ENCODE data around the gene TTLL5.

TTLL5 gene

DNA sequence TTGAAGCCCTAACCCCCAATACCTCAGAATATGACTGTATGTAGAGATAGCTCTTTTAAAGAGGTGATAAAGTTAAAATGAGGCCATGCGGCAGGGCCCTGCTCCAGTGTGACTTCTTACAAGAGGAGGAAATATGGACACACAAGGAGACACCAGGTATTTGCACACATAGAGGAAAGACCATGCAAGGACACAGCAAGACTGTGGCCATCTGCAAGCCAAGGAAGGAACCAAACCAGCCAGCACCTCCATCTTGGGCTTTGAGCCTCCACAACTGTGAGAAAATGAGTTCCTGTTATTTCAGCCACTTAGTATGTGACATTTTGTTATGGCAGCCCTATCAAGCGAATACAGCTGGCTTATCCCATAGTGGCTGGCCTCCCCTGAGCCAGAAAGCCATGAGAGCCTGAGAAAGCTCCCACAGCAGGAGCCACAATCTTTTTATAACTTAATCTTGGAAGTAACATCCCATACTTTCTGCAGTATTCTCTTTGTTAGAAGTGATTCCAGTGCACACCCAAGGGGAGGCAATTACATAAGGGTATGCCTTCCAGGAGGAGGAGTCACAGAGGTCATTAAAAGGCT lies 272.8 kb downstream of the TTLL5 start:
- H3K4me3 ChIP-seq (ENCODE audit: low read depth, low read length) = no peak overlapping the region
- no peaks in the 10 kb centered on the region; the same call in 1 of the 2 replicates for H3K4me1 ChIP-seq (ENCODE audit: control insufficient read depth, insufficient read depth, low read length)
- H3K9me3 ChIP-seq (ENCODE audit: control insufficient read depth, insufficient read depth, low read depth, low read length) = no peaks in the 10 kb centered on the region
- no peaks in the 10 kb centered on the region for H3K27me3 ChIP-seq (ENCODE audit: control insufficient read depth, insufficient read depth, low read length)
- no peak overlapping the region for H3K27ac ChIP-seq (ENCODE audit: low read depth, low read length)
- no peak overlapping the region for H3K9ac ChIP-seq (ENCODE audit: low read length)
- H3K36me3 ChIP-seq (ENCODE audit: control insufficient read depth, insufficient read depth, low read length) = no peaks in the 10 kb centered on the region

DNA sequence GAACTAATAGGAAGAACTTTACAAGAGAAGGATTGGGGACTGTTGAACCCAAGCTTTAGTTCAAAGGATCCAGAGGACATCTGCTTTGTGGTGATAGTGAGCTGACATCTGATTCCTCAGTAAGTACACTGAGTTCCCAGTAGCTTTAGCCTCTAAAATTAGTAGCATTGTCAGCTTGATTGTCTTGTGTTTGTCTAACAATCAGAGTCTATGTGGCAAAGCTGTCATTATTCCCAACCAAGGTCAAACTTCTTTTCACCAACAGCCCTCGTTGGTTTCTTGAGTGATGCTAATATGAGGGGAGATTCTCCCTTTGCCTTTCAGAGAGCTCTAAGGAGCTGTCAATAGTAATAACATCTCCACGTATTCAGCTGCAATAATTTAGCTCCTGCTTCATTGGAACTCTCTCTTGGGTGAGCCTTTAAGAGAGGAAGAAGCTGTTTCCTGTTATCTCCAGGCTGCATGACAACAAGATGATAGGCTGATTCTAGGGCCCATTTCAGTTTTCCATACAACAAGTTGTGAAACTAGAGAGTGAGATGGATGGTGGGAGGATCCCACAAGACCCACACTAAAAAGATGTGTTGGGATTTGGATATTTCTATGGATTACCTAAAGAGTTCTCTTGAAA lies 274.1 kb downstream of the TTLL5 start:
- no peak overlapping the region for H3K4me3 ChIP-seq (ENCODE audit: low read depth, low read length)
- H3K4me1 ChIP-seq (ENCODE audit: control insufficient read depth, insufficient read depth, low read length) = no peaks in the 10 kb centered on the region; the same call in 1 of the 2 replicates
- H3K9ac ChIP-seq (ENCODE audit: low read length) = no peak overlapping the region
- no peaks in the 10 kb centered on the region for H3K9me3 ChIP-seq (ENCODE audit: control insufficient read depth, insufficient read depth, low read depth, low read length)
- H3K36me3 ChIP-seq (ENCODE audit: control insufficient read depth, insufficient read depth, low read length) = no peaks in the 10 kb centered on the region
- H3K27me3 ChIP-seq (ENCODE audit: control insufficient read depth, insufficient read depth, low read length) = no peaks in the 10 kb centered on the region
- H3K27ac ChIP-seq (ENCODE audit: low read depth, low read length) = no peak overlapping the region

DNA sequence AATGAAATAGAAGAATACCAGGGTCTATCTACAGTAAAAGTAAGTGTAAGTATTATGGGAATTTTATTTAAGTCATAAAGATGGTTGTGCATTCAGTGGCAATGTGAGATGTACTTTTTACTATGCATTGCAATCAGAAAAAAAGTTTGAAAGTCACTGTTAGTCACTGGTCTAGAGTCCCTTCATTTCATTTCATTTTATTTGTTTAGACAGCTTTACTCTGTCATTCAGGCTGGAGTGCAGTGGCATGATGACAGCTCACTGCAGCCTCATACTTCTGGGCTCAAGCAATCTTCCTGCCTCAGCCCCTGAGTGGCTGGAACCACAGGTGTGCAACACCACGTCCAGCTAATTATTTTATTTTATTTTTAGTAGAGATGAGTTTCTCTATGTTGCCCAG lies 278.2 kb downstream of the TTLL5 start:
- no peaks in the 10 kb centered on the region for H3K9me3 ChIP-seq (ENCODE audit: control insufficient read depth, insufficient read depth, low read depth, low read length)
- no peaks in the 10 kb centered on the region for H3K27me3 ChIP-seq (ENCODE audit: control insufficient read depth, insufficient read depth, low read length)
- H3K4me1 ChIP-seq (ENCODE audit: control insufficient read depth, insufficient read depth, low read length) = no peaks in the 10 kb centered on the region; the same call in 1 of the 2 replicates
- no peak overlapping the region for H3K27ac ChIP-seq (ENCODE audit: low read depth, low read length)
- no peak overlapping the region for H3K4me3 ChIP-seq (ENCODE audit: low read depth, low read length)
- no peaks in the 10 kb centered on the region for H3K36me3 ChIP-seq (ENCODE audit: control insufficient read depth, insufficient read depth, low read length)
- no peak overlapping the region for H3K9ac ChIP-seq (ENCODE audit: low read length)

DNA sequence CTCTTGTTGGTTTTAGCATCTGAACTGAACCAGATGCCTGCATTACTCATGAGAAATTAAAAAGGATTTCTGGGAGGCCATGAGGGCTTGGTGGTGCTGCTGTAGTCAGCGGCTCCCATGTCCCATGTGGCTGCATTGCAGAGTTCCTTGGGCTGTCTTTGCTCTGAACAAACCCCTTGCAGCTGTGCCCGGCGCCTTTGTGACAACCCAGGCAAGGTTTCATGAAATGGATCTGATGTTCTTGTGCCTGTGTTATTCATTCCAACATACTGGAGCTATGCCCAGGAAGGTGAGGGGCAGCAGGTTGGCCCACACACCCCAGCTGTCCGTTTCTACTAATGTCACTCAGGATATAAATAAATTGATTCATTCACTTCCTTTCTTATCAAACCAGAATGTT lies 280.0 kb downstream of the TTLL5 start:
- no peaks in the 10 kb centered on the region for H3K9me3 ChIP-seq (ENCODE audit: control insufficient read depth, insufficient read depth, low read depth, low read length)
- H3K4me1 ChIP-seq (ENCODE audit: control insufficient read depth, insufficient read depth, low read length) = no peaks in the 10 kb centered on the region; the same call in 1 of the 2 replicates
- no peak overlapping the region for H3K9ac ChIP-seq (ENCODE audit: low read length)
- H3K4me3 ChIP-seq (ENCODE audit: low read depth, low read length) = no peak overlapping the region
- H3K36me3 ChIP-seq (ENCODE audit: control insufficient read depth, insufficient read depth, low read length) = no peaks in the 10 kb centered on the region
- no peak overlapping the region for H3K27ac ChIP-seq (ENCODE audit: low read depth, low read length)
- H3K27me3 ChIP-seq (ENCODE audit: control insufficient read depth, insufficient read depth, low read length) = no peaks in the 10 kb centered on the region

DNA sequence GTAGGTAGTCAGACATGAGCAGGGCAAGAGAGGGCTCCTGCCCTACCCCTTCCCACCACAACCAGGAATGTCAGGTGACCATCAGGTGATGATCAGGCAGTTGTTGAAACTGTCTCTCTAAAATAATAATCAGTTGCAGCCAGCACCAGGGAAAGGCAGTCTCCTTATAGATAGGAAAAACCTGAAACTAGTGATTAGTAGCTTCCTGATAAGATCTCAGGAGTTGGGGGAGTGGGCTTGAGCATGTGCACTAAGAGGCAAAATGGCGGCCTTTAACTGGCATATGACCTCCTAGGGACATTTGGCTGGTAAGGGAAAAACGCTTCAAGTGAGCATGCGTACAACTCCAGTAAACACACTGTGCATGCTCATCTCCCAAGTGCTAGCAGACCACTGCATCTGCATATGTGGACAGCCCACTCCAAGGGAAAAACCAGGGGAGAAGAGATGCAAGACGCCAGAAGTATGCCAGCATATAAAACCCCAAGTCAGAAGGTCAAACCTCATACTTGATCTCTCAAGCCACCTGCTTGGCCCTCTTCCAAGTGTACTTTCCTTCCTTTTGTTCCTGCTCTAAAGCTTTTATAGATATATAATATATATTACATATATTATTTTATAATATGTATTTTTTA lies 283.7 kb downstream of the TTLL5 start:
- Histone ChIP-seq H3K9me3 (ENCODE audit: control insufficient read depth, insufficient read depth, low read depth, low read length) (no peaks in the 10 kb centered on the region), H3K9ac (ENCODE audit: low read length) (no peak overlapping the region), H3K4me1 (ENCODE audit: control insufficient read depth, insufficient read depth, low read length) (no peaks in the 10 kb centered on the region), H3K27me3 (ENCODE audit: control insufficient read depth, insufficient read depth, low read length) (no peaks in the 10 kb centered on the region), H3K36me3 (ENCODE audit: control insufficient read depth, insufficient read depth, low read length) (no peaks in the 10 kb centered on the region), H3K27ac (ENCODE audit: low read depth, low read length) (no peak overlapping the region), H3K4me3 (ENCODE audit: low read depth, low read length) (no peak overlapping the region)

DNA sequence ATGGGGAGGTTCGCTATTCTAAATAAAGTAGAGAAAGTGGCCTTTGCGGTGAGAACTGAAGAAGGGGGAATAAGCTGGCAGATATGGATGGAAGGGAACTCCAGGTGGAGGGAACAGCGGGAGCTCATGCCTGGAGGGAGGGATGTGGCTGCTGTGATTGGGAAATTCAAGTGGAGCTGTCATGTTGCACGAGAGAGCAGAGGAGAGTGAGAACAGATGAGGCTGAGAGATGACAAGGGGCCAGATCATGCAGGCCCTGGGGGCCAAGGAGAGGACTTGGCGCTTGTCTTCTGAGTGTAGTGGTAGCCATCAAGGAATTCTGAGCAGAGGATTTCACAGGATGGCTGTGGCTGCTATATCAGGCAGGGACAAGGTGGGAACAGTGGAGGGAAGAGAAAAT lies 285.7 kb downstream of the TTLL5 start:
- no peak overlapping the region for H3K9ac ChIP-seq (ENCODE audit: low read length)

DNA sequence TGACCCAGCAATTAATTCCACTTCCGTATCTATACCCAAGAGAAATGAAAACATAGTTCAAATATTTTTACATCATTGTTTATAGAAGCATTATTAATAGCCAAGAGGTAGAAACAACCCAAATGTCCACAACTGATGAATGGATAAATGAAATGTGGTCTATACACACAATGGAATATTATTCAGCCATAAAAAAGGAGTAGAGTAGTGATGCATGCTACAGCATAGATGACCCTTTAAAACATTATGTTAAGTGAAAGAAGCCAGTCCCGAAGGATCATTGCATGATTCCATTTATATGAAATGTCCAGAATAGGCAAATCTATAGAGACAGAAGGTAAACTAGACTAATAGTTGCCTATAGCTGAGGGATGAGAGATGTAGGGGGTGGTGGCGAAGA lies 291.4 kb downstream of the TTLL5 start:
- H3K9me3 ChIP-seq (ENCODE audit: control insufficient read depth, insufficient read depth, low read depth, low read length) = no peaks in the 10 kb centered on the region
- no peak overlapping the region for H3K4me3 ChIP-seq (ENCODE audit: low read depth, low read length)
- H3K27ac ChIP-seq (ENCODE audit: low read depth, low read length) = no peak overlapping the region
- no peaks in the 10 kb centered on the region for H3K27me3 ChIP-seq (ENCODE audit: control insufficient read depth, insufficient read depth, low read length)
- no peak overlapping the region for H3K9ac ChIP-seq (ENCODE audit: low read length)
- no peaks in the 10 kb centered on the region for H3K4me1 ChIP-seq (ENCODE audit: control insufficient read depth, insufficient read depth, low read length)
- no peaks in the 10 kb centered on the region for H3K36me3 ChIP-seq (ENCODE audit: control insufficient read depth, insufficient read depth, low read length)

More for the DNA sequence above, 285.7 kb downstream of the TTLL5 start:
- Histone ChIP-seq H3K27me3 (ENCODE audit: control insufficient read depth, insufficient read depth, low read length) (no peaks in the 10 kb centered on the region), H3K4me1 (ENCODE audit: control insufficient read depth, insufficient read depth, low read length) (no peaks in the 10 kb centered on the region), H3K27ac (ENCODE audit: low read depth, low read length) (no peak overlapping the region), H3K4me3 (ENCODE audit: low read depth, low read length) (no peak overlapping the region), H3K9me3 (ENCODE audit: control insufficient read depth, insufficient read depth, low read depth, low read length) (no peaks in the 10 kb centered on the region), H3K36me3 (ENCODE audit: control insufficient read depth, insufficient read depth, low read length) (no peaks in the 10 kb centered on the region)

DNA sequence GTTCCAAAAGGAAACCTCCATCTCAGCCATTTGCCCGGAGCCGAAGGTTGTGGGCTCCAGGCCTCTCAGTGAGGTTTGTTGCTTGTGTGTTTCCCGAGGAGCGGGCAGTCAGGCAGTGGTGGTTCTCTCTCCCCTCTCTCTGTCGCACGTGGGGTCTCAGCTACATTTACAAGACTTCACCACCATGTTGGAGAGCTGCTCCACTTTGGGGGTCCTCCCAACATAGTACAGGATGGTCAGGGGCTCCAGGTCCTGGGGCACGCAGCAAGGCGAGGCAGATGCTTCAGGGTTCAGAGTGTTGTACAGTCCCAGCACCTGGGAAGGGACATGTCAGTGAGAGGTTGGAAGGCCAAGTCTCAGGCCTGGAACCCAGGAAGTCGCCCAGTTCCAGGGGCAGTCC lies 298.0 kb downstream of the TTLL5 start:
- Histone ChIP-seq H3K9ac (ENCODE audit: low read length) (no peak overlapping the region), H3K4me3 (ENCODE audit: low read depth, low read length) (no peak overlapping the region), H3K27me3 (ENCODE audit: control insufficient read depth, insufficient read depth, low read length) (no peaks in the 10 kb centered on the region), H3K9me3 (ENCODE audit: control insufficient read depth, insufficient read depth, low read depth, low read length) (no peaks in the 10 kb centered on the region), H3K27ac (ENCODE audit: low read depth, low read length) (no peak overlapping the region), H3K36me3 (ENCODE audit: control insufficient read depth, insufficient read depth, low read length) (no peaks in the 10 kb centered on the region), H3K4me1 (ENCODE audit: control insufficient read depth, insufficient read depth, low read length) (no peaks in the 10 kb centered on the region)

DNA sequence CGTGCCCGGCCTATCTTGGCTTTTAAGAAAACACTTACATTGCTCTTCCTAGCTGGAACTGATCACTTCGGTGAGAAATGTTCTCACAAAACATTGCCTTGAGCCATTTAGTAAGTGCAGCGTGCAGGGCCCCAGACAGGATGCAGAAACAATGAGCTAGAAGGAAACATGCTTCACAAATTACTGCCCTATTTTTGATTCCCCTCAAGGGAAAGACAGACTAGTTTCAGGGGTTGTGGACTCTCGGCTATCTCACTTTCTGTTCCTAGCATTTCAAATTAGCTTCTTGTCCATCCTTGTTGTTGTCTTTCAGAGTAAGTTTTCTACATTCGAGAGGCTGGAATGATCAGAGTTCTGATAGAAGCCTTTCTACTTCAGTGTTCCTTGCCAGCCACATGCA lies 299.2 kb downstream of the TTLL5 start:
- H3K9me3 ChIP-seq (ENCODE audit: control insufficient read depth, insufficient read depth, low read depth, low read length) = no peaks in the 10 kb centered on the region
- no peaks in the 10 kb centered on the region for H3K4me1 ChIP-seq (ENCODE audit: control insufficient read depth, insufficient read depth, low read length)
- no peak overlapping the region for H3K27ac ChIP-seq (ENCODE audit: low read depth, low read length)
- H3K9ac ChIP-seq (ENCODE audit: low read length) = no peak overlapping the region
- H3K4me3 ChIP-seq (ENCODE audit: low read depth, low read length) = no peak overlapping the region
- H3K36me3 ChIP-seq (ENCODE audit: control insufficient read depth, insufficient read depth, low read length) = no peaks in the 10 kb centered on the region
- H3K27me3 ChIP-seq (ENCODE audit: control insufficient read depth, insufficient read depth, low read length) = no peaks in the 10 kb centered on the region

DNA sequence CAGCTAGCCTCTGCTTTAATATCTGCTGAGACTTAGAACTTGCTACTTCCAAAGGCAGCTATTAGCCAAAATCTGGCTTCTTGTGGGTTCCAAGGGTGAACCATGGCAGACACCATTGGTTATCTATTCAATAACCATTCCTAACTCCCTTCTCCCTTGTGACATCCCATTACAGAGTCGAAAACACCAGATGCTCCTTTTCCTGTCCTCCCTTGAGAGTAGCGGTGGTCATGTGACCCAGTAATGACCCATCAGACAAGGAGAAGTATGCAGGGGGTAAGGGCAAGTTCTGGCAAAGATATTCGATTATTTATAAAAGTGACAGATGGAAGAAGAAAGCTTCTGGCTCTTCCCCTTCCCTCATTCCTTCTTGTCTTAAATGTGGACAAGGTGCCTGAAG lies 300.6 kb downstream of the TTLL5 start:
- H3K27me3 ChIP-seq (ENCODE audit: control insufficient read depth, insufficient read depth, low read length) = no peaks in the 10 kb centered on the region
- H3K9me3 ChIP-seq (ENCODE audit: control insufficient read depth, insufficient read depth, low read depth, low read length) = no peaks in the 10 kb centered on the region
- H3K36me3 ChIP-seq (ENCODE audit: control insufficient read depth, insufficient read depth, low read length) = no peaks in the 10 kb centered on the region
- no peak overlapping the region for H3K27ac ChIP-seq (ENCODE audit: low read depth, low read length)
- H3K4me3 ChIP-seq (ENCODE audit: low read depth, low read length) = no peak overlapping the region
- no peak overlapping the region for H3K9ac ChIP-seq (ENCODE audit: low read length)
- no peaks in the 10 kb centered on the region for H3K4me1 ChIP-seq (ENCODE audit: control insufficient read depth, insufficient read depth, low read length)

DNA sequence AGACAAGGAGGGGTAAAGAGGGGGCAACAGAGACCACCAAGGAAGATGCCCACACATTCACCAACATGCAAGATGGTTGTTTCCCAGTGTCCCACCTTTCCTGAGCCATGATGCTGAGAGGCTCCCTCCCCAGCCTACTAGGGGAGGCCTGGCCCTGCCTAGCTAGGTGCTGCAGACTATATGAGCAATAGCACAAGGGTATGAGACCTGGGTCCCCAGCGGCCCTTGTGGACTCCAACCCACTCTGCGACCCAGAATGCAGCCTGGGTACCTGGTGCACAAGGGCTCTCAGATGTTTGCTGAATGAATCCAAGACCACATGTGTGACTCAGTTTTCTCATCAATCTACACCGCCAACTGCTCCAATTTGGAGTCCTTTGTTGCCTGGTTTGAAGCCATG lies 306.8 kb downstream of the TTLL5 start:
- Histone ChIP-seq H3K9me3 (ENCODE audit: control insufficient read depth, insufficient read depth, low read depth, low read length) (no peaks in the 10 kb centered on the region), H3K27ac (ENCODE audit: low read depth, low read length) (no peak overlapping the region), H3K9ac (ENCODE audit: low read length) (no peak overlapping the region), H3K4me1 (ENCODE audit: control insufficient read depth, insufficient read depth, low read length) (peaks cover 9% of the 10 kb centered on the region; the same call in 1 of the 2 replicates), H3K27me3 (ENCODE audit: control insufficient read depth, insufficient read depth, low read length) (no peaks in the 10 kb centered on the region), H3K36me3 (ENCODE audit: control insufficient read depth, insufficient read depth, low read length) (no peaks in the 10 kb centered on the region), H3K4me3 (ENCODE audit: low read depth, low read length) (no peak overlapping the region)
